Peyer's patch (tissue), 4 donors: ENCODE measurements around the gene CAPN1. TPM values are rescaled to one million over a fixed set of nuclear protein-coding genes. Genes with fewer than 3 reads are reported as not detected.

Experiments used
- DNase-seq, 3 donors: peaks; one replicate each; pipeline ENCODE4 v3.0.0-alpha.2; 2017 to 2019
- H3K27ac ChIP-seq, 4 donors: fragments of 200-600 bp; sonication (generic); one replicate each; pipeline ENCODE4 v1.5.1; 2016 to 2019
- H3K27me3 ChIP-seq, 2 donors: fragments of 200-600 bp; sonication (generic); one replicate each; pipeline ENCODE4 v1.5.1; 2019
- H3K36me3 ChIP-seq, 3 donors: fragments of 200-600 bp; sonication (generic); one replicate each; pipeline ENCODE4 v1.5.1; 2016 to 2019
- H3K4me1 ChIP-seq, 4 donors: fragments of 200-600 bp; sonication (generic); one replicate each; pipeline ENCODE4 v1.5.1; 2016 to 2019
- H3K4me3 ChIP-seq, 4 donors: fragments of 200-600 bp; sonication (generic); 1 replicate in 3 of 4; 2 replicates in 1 of 4; pipeline ENCODE4 v1.5.1; 2016 to 2019; ENCODE audit warnings: mild to moderate bottlenecking in 1 of 4
- H3K9me3 ChIP-seq, 4 donors: fragments of 200-600 bp; sonication (generic); one replicate each; pipeline ENCODE4 v1.5.1; 2016 to 2019; ENCODE audit warnings: mild to moderate bottlenecking in 1 of 4
- CTCF ChIP-seq, 6 experiments: fragments of 450-650 bp in 4 of 6; fragments of 200-600 bp in 2 of 6; sonication (generic) in 1 of 6; IDR thresholded peaks; one replicate each; pipeline ENCODE4 v1.5.1; 2017 to 2019; ENCODE audit warnings: antibody characterized with exemption in 6 of 6, mild to moderate bottlenecking in 3 of 6, moderate library complexity in 1 of 6
- POLR2A ChIP-seq, 2 donors: fragments of 450-650 bp; IDR thresholded peaks; one replicate each; pipeline ENCODE4 v1.5.1; 2017; ENCODE audit warnings: antibody characterized with exemption in 2 of 2, mild to moderate bottlenecking in 2 of 2, moderate library complexity in 2 of 2
- total RNA-seq, 4 donors: library from RNA; depleted of rRNA; stranded (reverse); fragments of >200 nt; gene quantifications; one replicate each; pipeline ENCODE4 v1.1.0, GENCODE V29; 2016

Gene CAPN1
- total RNA-seq, 4 donors from 2014 or later, result 320 to 598 (median 559) TPM

DNA sequence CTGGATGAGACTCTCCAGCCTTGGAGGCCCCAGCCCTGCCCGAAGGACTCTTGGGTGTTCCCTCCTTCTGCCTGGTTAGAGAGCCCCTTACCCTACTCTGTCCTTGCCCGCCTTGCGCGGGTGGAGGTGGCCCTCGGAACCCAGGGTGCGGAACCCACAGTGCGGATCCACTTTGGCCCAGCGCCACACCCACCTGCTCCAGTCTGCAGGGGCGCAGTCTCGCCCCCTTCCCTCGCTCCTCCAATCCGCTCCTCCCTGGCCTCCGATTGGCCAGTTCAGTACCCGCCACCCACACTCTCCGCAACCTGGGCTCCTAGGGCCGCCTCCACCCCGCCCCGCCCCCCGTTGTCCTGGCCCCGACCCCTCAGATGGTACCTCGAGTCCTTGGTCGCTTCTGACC, 2.4 kb downstream of the CAPN1 start:
- peak in 1 of 3 donors; percentile 39 for DNase-seq
- H3K9me3 ChIP-seq, result no peaks in the 10 kb centered on the region
- H3K36me3 ChIP-seq, result peaks cover 0 to 52% (median 0%) of the 10 kb centered on the region in 3 donors
- H3K4me3 ChIP-seq, result no peak overlapping the region
- TF ChIP-seq CTCF (IDR thresholded peaks at IDR 0.05) (no peak), POLR2A (IDR thresholded peaks at IDR 0.05) (no peak)
- peaks cover 0 to 31% (median 9%) of the 10 kb centered on the region in 4 donors for H3K4me1 ChIP-seq
- H3K27me3 ChIP-seq, result no peaks in the 10 kb centered on the region
- H3K27ac ChIP-seq, result peak overlapping the region in 2 of 4 donors; percentile 94 to 99

- DNase-seq, result peak in 1 of 3 donors; percentile 6
- Histone ChIP-seq H3K4me1 (peaks cover 0 to 29% (median 9%) of the 10 kb centered on the region in 4 donors), H3K4me3 (no peak overlapping the region), H3K36me3 (peaks cover 0 to 62% (median 0%) of the 10 kb centered on the region in 3 donors), H3K27ac (no peak overlapping the region), H3K9me3 (no peaks in the 10 kb centered on the region), H3K27me3 (no peaks in the 10 kb centered on the region)
- no peak for TF ChIP-seq CTCF (IDR thresholded peaks at IDR 0.05)
- no peak for TF ChIP-seq POLR2A (IDR thresholded peaks at IDR 0.05)
Observed at GRCh38 chr11:65185171-65185570, 3.4 kb downstream of the CAPN1 start.

- TF ChIP-seq CTCF (IDR thresholded peaks at IDR 0.05) (no peak), POLR2A (IDR thresholded peaks at IDR 0.05) (no peak)
- H3K4me3 ChIP-seq, result no peak overlapping the region
- DNase-seq, result peak in 1 of 3 donors; percentile 48
- H3K27me3 ChIP-seq, result no peaks in the 10 kb centered on the region
- H3K4me1 ChIP-seq, result peaks cover 0 to 22% (median 9%) of the 10 kb centered on the region in 4 donors
- no peak overlapping the region for H3K27ac ChIP-seq
- H3K36me3 ChIP-seq, result peaks cover 0 to 70% (median 0%) of the 10 kb centered on the region in 3 donors
- no peaks in the 10 kb centered on the region for H3K9me3 ChIP-seq
Observed at GRCh38 chr11:65185869-65186341, 4.2 kb downstream of the CAPN1 start.

- no peak overlapping the region for H3K27ac ChIP-seq
- peaks cover 0 to 22% (median 9%) of the 10 kb centered on the region in 4 donors for H3K4me1 ChIP-seq
- DNase-seq, result peak in 1 of 3 donors; percentile 38
- H3K4me3 ChIP-seq, result no peak overlapping the region
- no peak for TF ChIP-seq POLR2A (IDR thresholded peaks at IDR 0.05)
- H3K27me3 ChIP-seq, result no peaks in the 10 kb centered on the region
- no peaks in the 10 kb centered on the region for H3K9me3 ChIP-seq
- H3K36me3 ChIP-seq, result peaks cover 0 to 77% (median 0%) of the 10 kb centered on the region in 3 donors
Observed at GRCh38 chr11:65186701-65187100, 5.0 kb downstream of the CAPN1 start.

DNA sequence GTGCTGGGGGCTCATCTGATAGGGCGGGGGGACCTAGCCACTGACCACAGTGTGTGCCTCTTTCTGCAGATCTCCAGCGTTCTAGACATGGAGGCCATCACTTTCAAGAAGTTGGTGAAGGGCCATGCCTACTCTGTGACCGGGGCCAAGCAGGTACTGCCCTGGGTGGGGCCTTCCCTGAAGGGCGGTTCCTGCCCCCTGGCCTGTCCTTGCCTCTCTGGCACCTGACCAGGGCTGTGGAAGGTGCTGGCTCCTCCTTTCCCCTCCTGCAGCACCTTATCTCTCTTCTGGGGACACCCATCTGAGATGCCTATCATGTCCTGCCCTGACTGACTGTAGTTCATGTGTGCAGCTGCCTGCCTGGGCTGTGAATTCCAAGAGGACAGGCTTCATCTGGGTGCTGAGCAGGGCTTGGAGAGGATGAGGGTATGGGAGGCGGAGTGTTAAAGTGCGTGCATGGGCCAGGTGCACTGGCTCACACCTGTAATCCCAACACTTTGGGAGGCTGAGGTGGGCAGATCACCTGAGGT, 5.5 kb downstream of the CAPN1 start:
- peak in 2 of 3 donors; percentile 55 to 66 for DNase-seq
- no peak for TF ChIP-seq CTCF (IDR thresholded peaks at IDR 0.05)
- TF ChIP-seq POLR2A (IDR thresholded peaks at IDR 0.05), result no peak
- peaks cover 0 to 22% (median 8%) of the 10 kb centered on the region in 4 donors for H3K4me1 ChIP-seq
- H3K27me3 ChIP-seq, result no peaks in the 10 kb centered on the region
- H3K4me3 ChIP-seq, result no peak overlapping the region
- H3K36me3 ChIP-seq, result peaks cover 0 to 83% (median 0%) of the 10 kb centered on the region in 3 donors
- H3K27ac ChIP-seq, result no peak overlapping the region
- no peaks in the 10 kb centered on the region for H3K9me3 ChIP-seq

DNA sequence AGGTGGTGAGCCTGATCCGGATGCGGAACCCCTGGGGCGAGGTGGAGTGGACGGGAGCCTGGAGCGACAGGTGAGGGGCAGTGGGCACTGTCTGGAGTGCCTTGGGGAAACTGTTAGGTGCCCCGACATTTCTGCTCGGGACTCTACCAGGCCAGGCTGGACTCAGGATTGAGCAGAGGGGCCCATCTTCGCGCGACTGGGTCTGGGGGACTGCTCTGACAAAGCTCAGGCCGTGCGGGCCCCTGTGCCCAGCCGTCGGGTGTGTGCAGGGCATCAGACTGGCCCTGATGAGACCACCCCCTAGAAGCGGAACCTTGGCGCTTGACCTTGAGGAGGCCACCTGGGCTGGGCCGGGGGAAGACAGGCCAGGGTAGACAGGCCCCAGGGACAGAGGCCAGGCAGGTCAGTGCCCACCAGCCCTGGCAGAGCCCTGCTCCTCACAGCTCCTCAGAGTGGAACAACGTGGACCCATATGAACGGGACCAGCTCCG, 6.3 kb downstream of the CAPN1 start:
- TF ChIP-seq CTCF (IDR thresholded peaks at IDR 0.05) (no peak), POLR2A (IDR thresholded peaks at IDR 0.05) (no peak)
- peaks cover 0 to 14% (median 1%) of the 10 kb centered on the region in 4 donors for H3K4me1 ChIP-seq
- no peak overlapping the region for H3K4me3 ChIP-seq
- peak in 1 of 3 donors; percentile 42 for DNase-seq
- peaks cover 0 to 88% (median 0%) of the 10 kb centered on the region in 3 donors for H3K36me3 ChIP-seq
- no peak overlapping the region for H3K27ac ChIP-seq
- no peaks in the 10 kb centered on the region for H3K9me3 ChIP-seq
- H3K27me3 ChIP-seq, result no peaks in the 10 kb centered on the region
